Measurements from ENCODE around the gene RER1.

RER1 gene

GRCh38 chr1:2447276-2448097 lies 55.8 kb downstream of the RER1 start:
- no peak for DNase-seq

GRCh38 chr1:2448098-2448445 lies 56.4 kb downstream of the RER1 start:
- no peak for DNase-seq

GRCh38 chr1:2449636-2450454 lies 58.2 kb downstream of the RER1 start:
- DNase-seq = no peak

GRCh38 chr1:2451741-2452140 lies 60.1 kb downstream of the RER1 start:
- DNase-seq = no peak

GRCh38 chr1:2452201-2452931 lies 60.7 kb downstream of the RER1 start:
- DNase-seq = no peak

GRCh38 chr1:2452932-2453315 lies 61.3 kb downstream of the RER1 start:
- no peak for DNase-seq

DNA sequence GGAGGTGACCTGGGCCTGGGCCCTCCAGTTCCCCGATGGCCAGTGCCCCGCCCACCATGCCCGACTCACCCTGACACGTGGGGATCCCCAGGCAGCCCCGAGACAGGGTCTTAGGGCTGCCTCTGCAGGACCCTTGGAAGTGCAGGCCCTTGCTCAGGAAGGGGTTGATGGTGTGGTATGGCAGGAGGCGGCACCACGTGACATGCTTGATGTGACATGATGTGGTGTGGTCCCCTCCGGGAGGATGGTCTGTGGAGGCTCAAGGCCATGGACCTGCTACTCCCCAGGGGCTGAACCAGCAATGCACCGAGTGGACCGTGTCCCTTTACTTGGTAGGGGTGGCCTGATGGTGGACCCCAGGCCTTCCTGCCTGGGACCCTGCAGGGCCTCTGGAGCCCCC lies 62.6 kb downstream of the RER1 start:
- no peak for DNase-seq
